ENCODE data around the gene NAALADL2.

DNA sequence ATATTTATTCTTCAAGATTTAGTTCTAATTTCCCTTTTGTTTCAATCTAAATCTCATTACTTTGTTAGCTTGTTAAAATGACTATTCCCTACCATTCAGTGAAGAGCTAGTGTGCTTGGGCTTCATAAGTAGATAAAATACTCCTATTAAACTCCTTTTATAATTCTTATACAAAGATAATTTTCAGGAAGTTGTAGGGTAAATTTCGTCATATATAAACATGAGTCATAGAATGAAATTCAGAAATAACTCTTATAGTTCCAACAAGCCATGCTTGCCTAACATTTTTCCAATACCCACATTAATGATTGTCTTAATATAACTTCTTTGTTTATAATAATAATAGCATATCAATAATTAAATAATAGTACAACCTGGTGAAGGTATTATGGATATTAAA, 407.3 kb downstream of the NAALADL2 start:
- TF ChIP-seq, protein P1, sequence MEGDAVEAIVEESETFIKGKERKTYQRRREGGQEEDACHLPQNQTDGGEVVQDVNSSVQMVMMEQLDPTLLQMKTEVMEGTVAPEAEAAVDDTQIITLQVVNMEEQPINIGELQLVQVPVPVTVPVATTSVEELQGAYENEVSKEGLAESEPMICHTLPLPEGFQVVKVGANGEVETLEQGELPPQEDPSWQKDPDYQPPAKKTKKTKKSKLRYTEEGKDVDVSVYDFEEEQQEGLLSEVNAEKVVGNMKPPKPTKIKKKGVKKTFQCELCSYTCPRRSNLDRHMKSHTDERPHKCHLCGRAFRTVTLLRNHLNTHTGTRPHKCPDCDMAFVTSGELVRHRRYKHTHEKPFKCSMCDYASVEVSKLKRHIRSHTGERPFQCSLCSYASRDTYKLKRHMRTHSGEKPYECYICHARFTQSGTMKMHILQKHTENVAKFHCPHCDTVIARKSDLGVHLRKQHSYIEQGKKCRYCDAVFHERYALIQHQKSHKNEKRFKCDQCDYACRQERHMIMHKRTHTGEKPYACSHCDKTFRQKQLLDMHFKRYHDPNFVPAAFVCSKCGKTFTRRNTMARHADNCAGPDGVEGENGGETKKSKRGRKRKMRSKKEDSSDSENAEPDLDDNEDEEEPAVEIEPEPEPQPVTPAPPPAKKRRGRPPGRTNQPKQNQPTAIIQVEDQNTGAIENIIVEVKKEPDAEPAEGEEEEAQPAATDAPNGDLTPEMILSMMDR (conservative IDR thresholded peaks at IDR 0.05), result no peak
- TF ChIP-seq ZFX (IDR thresholded peaks at IDR 0.05), result no peak
